Keratinocyte (primary cell): ENCODE data around the gene CEMIP2. TPM values are rescaled to one million over a fixed set of nuclear protein-coding genes. Genes with fewer than 3 reads are reported as not detected.

Source experiments
- DNase-seq: peaks from one replicate; pipeline ENCODE4 v3.0.0-alpha.2; 2011; ENCODE audit warnings: low read depth, missing footprints, low spot score
- FAIRE-seq: peaks from 2 replicates; lab custom pipeline; 2011; peaks lifted over from hg19 to GRCh38; lab: Jason Lieb, UNC
- H2AFZ ChIP-seq: 2 replicates; pipeline ENCODE4 v1.6.0; 2012; ENCODE audit warnings: low read length, control low read depth, inconsistent platforms; ENCODE audit not compliant: control insufficient read depth
- H3K27ac ChIP-seq: 2 replicates; pipeline ENCODE4 v1.5.1; 2011; ENCODE audit warnings: low read length; ENCODE audit not compliant: control insufficient read depth, insufficient read depth
- H3K27me3 ChIP-seq: 3 replicates; pipeline ENCODE4 v1.6.0; 2011; ENCODE audit warnings: low read length; ENCODE audit not compliant: control insufficient read depth, insufficient read depth; ENCODE audit errors: extremely low read depth
- H3K36me3 ChIP-seq, 2 experiments: 2 replicates in 1 of 2; 3 replicates in 1 of 2; pipeline ENCODE4 v1.5.1; 2011; ENCODE audit warnings: low read length in 2 of 2, mild to moderate bottlenecking in 1 of 2; ENCODE audit not compliant: control insufficient read depth in 2 of 2, insufficient read depth in 2 of 2; ENCODE audit errors: extremely low read depth in 1 of 2
- H3K4me1 ChIP-seq: 3 replicates; pipeline ENCODE4 v1.5.1; 2011; ENCODE audit warnings: low read length; ENCODE audit not compliant: control insufficient read depth, insufficient read depth; ENCODE audit errors: extremely low read depth
- H3K4me2 ChIP-seq: 3 replicates; pipeline ENCODE4 v1.6.0; 2011; ENCODE audit warnings: low read depth, low read length; ENCODE audit not compliant: control insufficient read depth, insufficient read depth; ENCODE audit errors: extremely low read depth
- H3K4me3 ChIP-seq, 3 experiments: fragments of 200-600 bp in 1 of 3; sonication (generic) in 1 of 3; 2 replicates in 2 of 3; 3 replicates in 1 of 3; pipeline ENCODE4 v1.5.1; 2011 to 2016; ENCODE audit warnings: low read length in 3 of 3, mild to moderate bottlenecking in 3 of 3, control low read depth in 2 of 3, inconsistent platforms in 1 of 3, low read depth in 1 of 3, mixed read lengths in 1 of 3, mixed run types in 1 of 3, moderate library complexity in 1 of 3; ENCODE audit not compliant: control insufficient read depth in 2 of 3, insufficient read depth in 2 of 3; ENCODE audit errors: extremely low read depth in 1 of 3
- H3K79me2 ChIP-seq: 2 replicates; pipeline ENCODE4 v1.6.0; 2012; ENCODE audit warnings: low read length; ENCODE audit not compliant: control insufficient read depth, insufficient read depth
- H3K9ac ChIP-seq: 3 replicates; pipeline ENCODE4 v1.6.0; 2011; ENCODE audit warnings: low read length; ENCODE audit not compliant: control insufficient read depth, insufficient read depth; ENCODE audit errors: extremely low read depth
- H3K9me1 ChIP-seq: 3 replicates; pipeline ENCODE4 v1.6.0; 2011; ENCODE audit warnings: low read length; ENCODE audit not compliant: control insufficient read depth, insufficient read depth; ENCODE audit errors: extremely low read depth
- H3K9me3 ChIP-seq: 2 replicates; pipeline ENCODE4 v1.5.1; 2012; ENCODE audit warnings: low read depth, low read length; ENCODE audit not compliant: control insufficient read depth
- H4K20me1 ChIP-seq: 3 replicates; pipeline ENCODE4 v1.6.0; 2011; ENCODE audit warnings: low read length; ENCODE audit not compliant: control insufficient read depth, insufficient read depth; ENCODE audit errors: extremely low read depth
- CTCF ChIP-seq, 3 experiments: IDR thresholded peaks in 1 of 3; conservative IDR thresholded peaks in 1 of 3; optimal IDR thresholded peaks in 1 of 3; 2 replicates in 2 of 3; 3 replicates in 1 of 3; pipeline versions ENCODE3 to v1.5.1; 2011; ENCODE audit warnings: low read length in 3 of 3, mild to moderate bottlenecking in 3 of 3, moderate library complexity in 2 of 3, control low read depth in 1 of 3, inconsistent platforms in 1 of 3; ENCODE audit not compliant: insufficient read depth in 2 of 3; ENCODE audit errors: extremely low read depth in 1 of 3
- EZH2 ChIP-seq: IDR thresholded peaks from one replicate; pipeline ENCODE4 v1.6.1; 2012; ENCODE audit warnings: inconsistent platforms, mild to moderate bottlenecking, low read length, moderate library complexity
- dilution Hi-C: fragments of 300-500 bp; cut with MboI; formaldehyde crosslinking; loops from one replicate; pipeline ENCODE4 v1.7.0; 2020; ENCODE audit warnings: low sequenced_read_pairs; ENCODE audit not compliant: extremely low pct_ligation_motif_present
- polyA plus RNA-seq, 5 experiments: library from polyadenylated mRNA; depleted of rRNA in 3 of 5; stranded (reverse) in 3 of 5; stranded (forward) in 1 of 5; unstranded in 1 of 5; fragments of >200 nt; gene quantifications; 1 replicate in 1 of 5; 2 replicates in 3 of 5; 3 replicates in 1 of 5; pipeline versions ENCODE4 v1.2.1 to v1.2.3, GENCODE V29; 2011 to 2012; ENCODE audit warnings: missing spikeins in 2 of 5, low read depth in 1 of 5, low replicate concordance in 1 of 5

Gene CEMIP2
- polyA plus RNA-seq, 1 donor (not counting 4 experiments of a cell fraction or from before 2014, with no cell fraction given) = 47.7 TPM

DNA sequence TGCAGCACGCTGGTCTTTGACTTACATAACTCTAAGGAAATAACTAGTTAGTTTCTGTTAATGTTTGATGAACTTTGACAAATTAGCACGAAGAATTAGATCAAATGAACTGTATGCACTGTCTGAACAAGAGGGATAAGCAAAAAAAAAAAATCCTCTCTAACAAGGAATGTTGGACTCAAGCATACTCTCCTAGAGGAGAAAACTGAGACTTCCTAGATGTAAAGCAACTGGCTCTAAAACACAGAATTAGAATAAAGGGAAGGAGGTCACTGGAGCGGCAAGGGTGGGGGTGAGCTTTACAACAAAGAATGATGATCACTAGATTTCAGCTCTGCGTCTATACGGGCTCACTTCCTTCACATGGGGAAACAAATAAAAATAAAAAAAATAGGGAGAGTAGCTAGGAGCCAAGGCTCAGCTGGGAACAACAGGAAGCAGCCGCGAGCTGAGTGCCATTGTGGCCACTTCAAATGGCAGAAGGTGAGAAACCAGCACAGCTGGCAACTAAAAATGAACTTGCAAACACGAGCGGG is 48.7 kb upstream of the CEMIP2 start:
- H2AFZ ChIP-seq = no peak overlapping the region
- no peak for FAIRE-seq
- dilution Hi-C loops = no loop called here

GRCh38 chr9:71814815-71815214 is 46.5 kb upstream of the CEMIP2 start:
- Histone ChIP-seq H3K36me3 (no peaks in the 10 kb centered on the region), H3K9ac (no peak overlapping the region), H3K4me3 (no peak overlapping the region), H3K9me1 (no peaks in the 10 kb centered on the region), H2AFZ (no peak overlapping the region), H3K4me1 (no peaks in the 10 kb centered on the region), H4K20me1 (no peaks in the 10 kb centered on the region), H3K27ac (no peak overlapping the region), H3K4me2 (no peak overlapping the region), H3K9me3 (no peaks in the 10 kb centered on the region), H3K27me3 (no peaks in the 10 kb centered on the region), H3K79me2 (no peaks in the 10 kb centered on the region)
- no peak for DNase-seq
- dilution Hi-C loops = no loop called here
- TF ChIP-seq EZH2 = no peak
- no peak for TF ChIP-seq CTCF (optimal IDR thresholded peaks at IDR 0.05 in 1 of 3, IDR thresholded peaks at IDR 0.05 in 1 of 3, conservative IDR thresholded peaks at IDR 0.05 in 1 of 3; ENCODE audit: extremely low read depth in 1 of 3, insufficient read depth in 2 of 3, low read length in 3 of 3)
- no peak for FAIRE-seq

More for the DNA sequence above, 48.7 kb upstream of the CEMIP2 start:
- no peaks in the 10 kb centered on the region for H3K9me3 ChIP-seq
- H3K4me3 ChIP-seq = no peak overlapping the region
- no peak overlapping the region for H3K27ac ChIP-seq
- no peaks in the 10 kb centered on the region for H3K79me2 ChIP-seq
- no peaks in the 10 kb centered on the region for H3K9me1 ChIP-seq
- H3K27me3 ChIP-seq = no peaks in the 10 kb centered on the region
- H4K20me1 ChIP-seq = no peaks in the 10 kb centered on the region
- H3K9ac ChIP-seq = no peak overlapping the region
- H3K4me1 ChIP-seq = no peaks in the 10 kb centered on the region
- no peaks in the 10 kb centered on the region for H3K36me3 ChIP-seq
- no peak overlapping the region for H3K4me2 ChIP-seq
- no peak for TF ChIP-seq EZH2
- no peak for TF ChIP-seq CTCF (optimal IDR thresholded peaks at IDR 0.05 in 1 of 3, IDR thresholded peaks at IDR 0.05 in 1 of 3, conservative IDR thresholded peaks at IDR 0.05 in 1 of 3; ENCODE audit: extremely low read depth in 1 of 3, insufficient read depth in 2 of 3, low read length in 3 of 3)
- no peak for DNase-seq
